Tibial artery (tissue), 4 donors: ENCODE results near the gene SUMO2.
"Not testable (repeated sequence)": the region's sequence is repeated elsewhere in the genome, so short reads cannot be mapped to it uniquely, and the experiment has no call there.

Experiments
- DNase-seq, 2 donors: peaks; one replicate each; pipeline ENCODE4 v3.0.0-alpha.2; 2019
- H3K27ac ChIP-seq, 2 donors: fragments of 200-600 bp; sonication (generic) in 1 of 2; 1 replicate in 1 of 2; 2 replicates in 1 of 2; pipeline ENCODE4 v1.5.1; 2018 to 2019; ENCODE audit warnings: mild to moderate bottlenecking in 1 of 2
- H3K27me3 ChIP-seq, 2 donors: fragments of 200-600 bp; sonication (generic) in 1 of 2; one replicate each; pipeline versions ENCODE4 v1.5.1 to v1.6.0; 2016 to 2019
- H3K36me3 ChIP-seq, 3 donors: fragments of 200-600 bp; sonication (generic) in 2 of 3; one replicate each; pipeline ENCODE4 v1.5.1; 2016 to 2019; ENCODE audit warnings: mild to moderate bottlenecking in 2 of 3
- H3K4me1 ChIP-seq, 4 donors: fragments of 200-600 bp; sonication (generic) in 2 of 4; 1 replicate in 3 of 4; 2 replicates in 1 of 4; pipeline ENCODE4 v1.5.1; 2016 to 2019
- H3K4me3 ChIP-seq, 2 donors: fragments of 200-600 bp; sonication (generic) in 1 of 2; 1 replicate in 1 of 2; 2 replicates in 1 of 2; pipeline ENCODE4 v1.5.1; 2018 to 2019; ENCODE audit warnings: mild to moderate bottlenecking in 2 of 2
- H3K9me3 ChIP-seq, 3 donors: fragments of 200-600 bp; sonication (generic) in 1 of 3; one replicate each; pipeline ENCODE4 v1.5.1; 2016 to 2019
- intact Hi-C: fragments of 100-400 bp; cut with DNase I; formaldehyde crosslinking; loops from one replicate; pipeline ENCODE4 v1.15.0; 2023; ENCODE audit warnings: low total_unique reads
- TF ChIP-seq, protein P1 (sequence below), 2 experiments: fragments of 200-600 bp in 1 of 2; fragments of 450-650 bp in 1 of 2; IDR thresholded peaks; one replicate each; pipeline ENCODE4 v1.5.1; 2017 to 2019; ENCODE audit warnings: antibody characterized with exemption in 2 of 2, mild to moderate bottlenecking in 1 of 2, moderate library complexity in 1 of 2

Gene SUMO2

DNA sequence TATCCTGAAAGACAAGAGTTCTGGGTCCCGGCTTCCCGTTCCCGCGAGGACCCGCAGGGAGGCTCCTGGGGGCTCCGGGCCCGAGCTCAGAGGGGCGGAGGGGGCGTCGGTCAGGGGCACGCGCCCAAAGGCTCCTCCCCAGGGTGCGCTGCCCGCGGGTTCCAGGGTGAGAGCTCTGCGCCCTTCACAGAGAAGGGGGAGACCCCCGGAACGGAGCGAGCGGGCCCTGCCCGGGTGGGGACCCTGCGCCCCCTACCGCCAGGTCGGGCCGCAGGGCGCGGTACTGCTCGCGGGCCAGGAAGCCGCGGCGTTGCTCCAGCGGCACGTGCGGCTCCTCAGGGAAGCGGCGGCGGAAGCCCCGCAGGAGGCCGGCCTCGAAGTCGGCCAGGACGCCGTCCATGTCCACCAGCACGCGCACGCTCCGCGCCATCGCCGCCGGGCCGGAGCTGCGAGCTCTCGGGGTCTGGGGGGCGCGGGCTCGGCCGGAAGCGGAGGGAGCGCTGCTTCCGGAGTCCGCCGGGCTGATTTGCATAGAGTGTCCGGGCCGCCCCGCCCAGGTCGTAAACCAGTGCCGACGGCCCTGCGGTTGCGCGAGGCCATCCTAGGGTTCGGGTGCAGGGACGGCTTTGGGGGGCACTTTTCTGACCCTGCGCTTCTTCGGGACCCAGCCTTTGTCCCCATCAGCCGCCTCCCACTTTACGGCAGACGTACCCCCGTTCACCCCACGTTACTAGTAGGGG lies 51.3 kb downstream of the SUMO2 start, which contains the start of gene NT5C:
Gene NT5C (minus strand): TSS at position 465 of the 740 bp plus-strand sequence. CDS start 35 bp downstream, at position 430.
- TF ChIP-seq, protein P1, sequence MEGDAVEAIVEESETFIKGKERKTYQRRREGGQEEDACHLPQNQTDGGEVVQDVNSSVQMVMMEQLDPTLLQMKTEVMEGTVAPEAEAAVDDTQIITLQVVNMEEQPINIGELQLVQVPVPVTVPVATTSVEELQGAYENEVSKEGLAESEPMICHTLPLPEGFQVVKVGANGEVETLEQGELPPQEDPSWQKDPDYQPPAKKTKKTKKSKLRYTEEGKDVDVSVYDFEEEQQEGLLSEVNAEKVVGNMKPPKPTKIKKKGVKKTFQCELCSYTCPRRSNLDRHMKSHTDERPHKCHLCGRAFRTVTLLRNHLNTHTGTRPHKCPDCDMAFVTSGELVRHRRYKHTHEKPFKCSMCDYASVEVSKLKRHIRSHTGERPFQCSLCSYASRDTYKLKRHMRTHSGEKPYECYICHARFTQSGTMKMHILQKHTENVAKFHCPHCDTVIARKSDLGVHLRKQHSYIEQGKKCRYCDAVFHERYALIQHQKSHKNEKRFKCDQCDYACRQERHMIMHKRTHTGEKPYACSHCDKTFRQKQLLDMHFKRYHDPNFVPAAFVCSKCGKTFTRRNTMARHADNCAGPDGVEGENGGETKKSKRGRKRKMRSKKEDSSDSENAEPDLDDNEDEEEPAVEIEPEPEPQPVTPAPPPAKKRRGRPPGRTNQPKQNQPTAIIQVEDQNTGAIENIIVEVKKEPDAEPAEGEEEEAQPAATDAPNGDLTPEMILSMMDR (IDR thresholded peaks at IDR 0.05): peak; percentile 56
- Histone ChIP-seq H3K9me3 (no peaks in the 10 kb centered on the region), H3K27ac (peak within 1 kb of the TSS; percentile 79 to 85), H3K4me3 (peak within 1 kb of the TSS; percentile 61 to 63), H3K4me1 (peaks cover 0 to 15% (median 5%) of the 10 kb centered on the region in 4 donors), H3K36me3 (peaks cover 0 to 19% (median 0%) of the 10 kb centered on the region in 3 donors), H3K27me3 (no peaks in the 10 kb centered on the region)
- DNase-seq: peak; percentile 79 to 88
- intact Hi-C loops: no loop called here

DNA sequence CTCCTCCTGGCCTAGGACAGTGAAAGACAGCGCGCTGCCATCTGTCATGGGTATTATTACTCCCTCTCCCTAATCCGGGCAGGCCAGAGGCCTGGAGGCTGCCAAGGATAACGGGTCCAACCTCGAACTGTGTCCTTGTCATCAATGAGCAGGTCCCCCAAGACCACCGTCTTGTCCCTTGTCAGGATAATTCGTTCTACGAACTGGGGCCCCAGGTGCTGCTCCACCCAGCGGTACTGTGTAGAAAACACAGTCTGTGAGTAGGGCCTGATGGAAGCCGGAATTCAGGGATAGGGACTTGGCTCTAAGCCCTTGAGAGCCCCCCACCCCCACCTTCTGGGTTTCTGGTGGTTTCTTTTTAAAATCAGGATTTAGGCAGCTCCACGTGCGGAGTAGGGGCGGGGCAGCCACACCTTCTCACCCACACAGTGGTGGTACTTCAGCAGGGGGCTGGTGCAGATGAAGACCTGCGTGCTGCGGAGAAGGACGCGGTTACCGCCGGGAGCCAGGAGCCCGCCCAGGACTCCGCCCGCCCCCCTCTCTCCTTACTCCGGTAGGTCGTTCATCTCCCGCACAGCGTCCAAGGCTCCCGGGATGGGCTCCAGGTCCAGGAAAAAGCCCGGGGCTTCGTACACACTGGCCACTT lies 52.0 kb downstream of the SUMO2 start:
- peaks cover 0 to 19% (median 0%) of the 10 kb centered on the region in 3 donors for H3K36me3 ChIP-seq
- H3K27me3 ChIP-seq: no peaks in the 10 kb centered on the region
- no peak for DNase-seq
- H3K9me3 ChIP-seq: no peaks in the 10 kb centered on the region
- peak overlapping the region; percentile 79 to 85 for H3K27ac ChIP-seq
- peak overlapping the region; percentile 61 to 63 for H3K4me3 ChIP-seq
- H3K4me1 ChIP-seq: peaks cover 0 to 15% (median 5%) of the 10 kb centered on the region in 4 donors
- TF ChIP-seq, protein P1 (IDR thresholded peaks at IDR 0.05): peak in 1 of 2 experiments; percentile 26
- intact Hi-C loops: no loop called here

DNA sequence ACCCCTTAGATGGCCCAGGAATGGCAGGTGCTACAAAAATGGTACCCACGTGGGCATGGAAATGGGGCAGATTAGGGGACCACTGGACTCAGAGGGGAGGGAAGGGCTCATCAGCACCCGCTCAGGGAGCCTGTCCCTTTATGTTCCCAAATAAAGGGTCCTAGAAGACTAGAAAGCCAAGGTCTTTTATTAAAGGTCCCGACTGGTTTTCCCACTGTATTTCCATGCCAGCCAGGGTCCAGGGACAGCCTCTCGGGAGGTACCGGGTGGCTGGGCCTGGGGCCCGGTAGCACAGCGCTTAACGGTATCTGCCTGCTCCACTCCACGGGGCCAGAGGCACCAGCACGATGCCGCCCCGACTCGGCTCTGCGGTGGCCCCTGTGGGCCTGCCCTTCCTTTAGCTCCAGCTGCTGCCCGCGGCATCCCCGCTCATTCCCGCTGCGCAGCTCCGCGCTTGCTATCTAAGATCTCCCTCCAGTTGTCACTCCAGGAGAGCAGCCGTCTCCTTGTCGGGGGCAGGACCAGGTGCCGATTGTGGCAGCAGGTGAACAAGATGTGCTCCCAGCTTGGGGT lies 52.6 kb downstream of the SUMO2 start:
- Histone ChIP-seq H3K4me1 (peaks cover 0 to 15% (median 5%) of the 10 kb centered on the region in 4 donors), H3K4me3 (peak overlapping the region; percentile 61 to 63), H3K27me3 (no peaks in the 10 kb centered on the region), H3K9me3 (no peaks in the 10 kb centered on the region), H3K27ac (peak overlapping the region; percentile 79 to 85), H3K36me3 (peaks cover 0 to 19% (median 0%) of the 10 kb centered on the region in 3 donors)
- no peak for DNase-seq
- intact Hi-C loops: no loop called here
- TF ChIP-seq, protein P1 (IDR thresholded peaks at IDR 0.05): no peak

DNA sequence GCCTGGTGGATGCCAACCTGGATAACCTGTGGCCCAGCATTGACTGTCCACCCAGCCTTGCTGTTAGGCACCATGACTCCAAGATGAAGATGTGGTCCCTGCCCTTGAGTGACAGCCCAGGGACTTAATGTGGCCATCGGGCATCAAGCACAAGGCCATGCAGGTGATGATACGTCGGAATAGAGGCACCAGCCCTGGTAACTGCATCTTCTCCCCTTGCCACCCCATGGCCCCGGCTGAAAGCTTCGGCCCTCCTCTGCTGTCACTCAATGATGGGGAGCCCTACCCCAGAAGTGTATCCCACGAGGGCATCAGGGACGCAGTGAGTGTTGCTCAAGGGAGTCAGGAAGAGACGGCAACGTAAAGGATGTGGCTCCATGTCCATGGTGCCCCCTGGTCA lies 53.2 kb downstream of the SUMO2 start:
- intact Hi-C loops: no loop called here
- H3K36me3 ChIP-seq: peaks cover 0 to 19% (median 0%) of the 10 kb centered on the region in 3 donors
- no peak overlapping the region for H3K27ac ChIP-seq
- H3K27me3 ChIP-seq: no peaks in the 10 kb centered on the region
- H3K4me1 ChIP-seq: peaks cover 0 to 16% (median 5%) of the 10 kb centered on the region in 4 donors
- no peaks in the 10 kb centered on the region for H3K9me3 ChIP-seq
- no peak for DNase-seq
- TF ChIP-seq, protein P1 (IDR thresholded peaks at IDR 0.05): no peak
- no peak overlapping the region for H3K4me3 ChIP-seq

DNA sequence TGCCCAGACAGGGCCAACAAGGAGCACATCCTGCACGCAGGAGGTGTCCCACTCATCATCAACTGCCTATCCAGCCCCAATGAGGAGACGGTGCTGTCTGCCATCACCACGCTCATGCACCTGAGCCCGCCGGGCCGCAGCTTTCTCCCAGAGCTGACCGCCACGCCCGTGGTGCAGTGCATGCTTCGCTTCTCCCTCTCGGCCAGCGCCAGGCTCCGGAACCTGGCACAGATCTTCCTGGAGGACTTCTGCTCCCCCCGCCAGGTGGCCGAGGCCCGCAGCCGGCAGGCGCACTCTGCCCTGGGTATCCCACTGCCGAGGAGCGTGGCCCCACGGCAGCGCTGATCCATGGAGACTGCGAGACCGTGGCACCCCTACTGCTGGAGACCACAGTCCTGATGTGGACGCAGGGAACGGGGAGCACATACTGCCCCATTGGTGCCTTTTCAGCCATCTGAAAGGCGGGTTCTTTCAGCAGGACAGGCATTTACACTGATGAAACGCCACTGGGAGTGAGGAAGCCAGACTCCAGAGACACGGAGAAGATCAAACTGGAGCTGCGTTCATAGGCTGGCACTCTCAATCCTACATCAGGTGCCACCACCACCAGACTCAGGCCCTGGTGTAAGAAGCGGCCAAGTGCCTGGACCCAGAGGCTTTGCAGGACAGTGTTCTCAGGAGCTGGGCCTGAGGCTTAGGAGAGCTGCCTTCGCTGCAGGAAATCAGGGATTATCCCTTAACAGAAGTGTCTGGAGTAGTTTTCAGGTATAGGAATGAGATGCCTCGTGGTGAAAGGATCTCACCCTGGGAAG lies 53.9 kb downstream of the SUMO2 start:
- H3K4me3 ChIP-seq: no peak overlapping the region
- intact Hi-C loops: no loop called here
- no peaks in the 10 kb centered on the region for H3K9me3 ChIP-seq
- TF ChIP-seq, protein P1 (IDR thresholded peaks at IDR 0.05): no peak
- no peak for DNase-seq
- no peaks in the 10 kb centered on the region for H3K27me3 ChIP-seq
- H3K36me3 ChIP-seq: peaks cover 0 to 19% (median 0%) of the 10 kb centered on the region in 3 donors
- no peak overlapping the region for H3K27ac ChIP-seq
- H3K4me1 ChIP-seq: peaks cover 0 to 22% (median 5%) of the 10 kb centered on the region in 4 donors

DNA sequence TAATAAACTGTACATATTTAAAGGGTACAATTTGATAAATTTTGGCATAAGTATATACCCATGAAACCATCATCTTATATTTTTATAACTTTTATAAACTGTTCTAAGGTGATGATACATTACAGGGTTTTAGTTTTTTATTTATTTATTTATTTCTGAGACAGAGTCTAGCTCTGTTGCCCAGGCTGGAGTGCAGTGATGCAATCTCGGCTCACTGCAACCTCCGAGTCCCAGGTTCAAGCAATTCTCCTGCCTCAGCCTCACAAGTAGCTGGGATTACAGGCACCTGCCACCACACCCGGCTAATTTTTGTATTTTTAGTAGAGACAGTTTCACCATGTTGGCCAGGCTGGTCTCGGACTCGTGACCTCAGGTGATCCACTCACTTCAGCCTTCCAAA lies 54.8 kb downstream of the SUMO2 start:
- H3K27ac ChIP-seq, H3K4me3 ChIP-seq, intact Hi-C loops, H3K9me3 ChIP-seq, DNase-seq, H3K27me3 ChIP-seq: not testable (repeated sequence)
- Histone ChIP-seq H3K36me3 (peaks cover 0 to 19% (median 0%) of the 10 kb centered on the region in 3 donors), H3K4me1 (peaks cover 0 to 22% (median 5%) of the 10 kb centered on the region in 4 donors)
